Pancreas (tissue), 10 donors: ENCODE measurements around the gene PAX6. TPM values are rescaled to one million over a fixed set of nuclear protein-coding genes. Genes with fewer than 3 reads are reported as not detected.
A peak's percentile ranks its signal among the peaks of the same experiment; 100 is the strongest.

ENCODE experiments used
- ATAC-seq, 4 donors: fragments of 200-7000 bp; cut with Tn5 transposase; one replicate each; pipeline versions ENCODE4 v1.8.0 to v1.9.1; 2020; ENCODE audit warnings: mild to moderate bottlenecking in 4 of 4, moderate library complexity in 4 of 4
- DNase-seq, 6 donors: peaks; one replicate each; pipeline ENCODE4 v3.0.0-alpha.2; 2020
- FAIRE-seq: peaks from 2 replicates; lab custom pipeline; 2012; peaks lifted over from hg19 to GRCh38; lab: Jason Lieb, UNC
- H3K27ac ChIP-seq, 4 donors: fragments of 200-600 bp; sonication (generic); 1 replicate in 3 of 4; 2 replicates in 1 of 4; pipeline versions ENCODE4 v1.5.0 to v1.8.0; 2020
- H3K27me3 ChIP-seq, 4 donors: fragments of 200-600 bp; one replicate each; pipeline ENCODE4 v1.8.0; 2021
- H3K36me3 ChIP-seq, 3 donors: fragments of 200-600 bp; sonication (generic) in 1 of 3; one replicate each; pipeline versions ENCODE4 v1.5.0 to v1.8.0; 2020 to 2021
- H3K4me1 ChIP-seq, 3 donors: fragments of 200-600 bp; one replicate each; pipeline ENCODE4 v1.8.0; 2021
- H3K4me3 ChIP-seq, 4 donors: fragments of 200-600 bp; sonication (generic) in 2 of 4; one replicate each; pipeline versions ENCODE4 v1.5.0 to v1.8.0; 2020 to 2021
- H3K9me3 ChIP-seq, 4 donors: fragments of 200-600 bp; one replicate each; pipeline ENCODE4 v1.8.0; 2021
- WGBS, 2 donors: extraction: QIAGEN DNeasy Blood & Tissue Kit; methylation state at CpG; one replicate each; pipeline ENCODE4 v1.1.7; 2013; 5-methylcytosine and 5-hydroxymethylcytosine counted together
- intact Hi-C, 3 donors: fragments of 100-400 bp; cut with DNase I; formaldehyde crosslinking; loops; one replicate each; pipeline versions ENCODE4 v1.11.1 to v1.14.2; 2022
- polyA plus RNA-seq, 2 donors: library from polyadenylated mRNA; stranded (reverse); fragments of 200-250 nt; gene quantifications; one replicate each; pipeline ENCODE4 v1.2.3, GENCODE V29; 2013
- total RNA-seq, 6 donors: library from RNA; stranded (reverse); fragmentation: NEBNext Ultra II Directional in 4 of 6; extraction: Animal tissue kit (Norgen Biotek cat#: 25700) in 4 of 6; gene quantifications; one replicate each; pipeline versions ENCODE4 v1.2.1 to v1.2.4, GENCODE V29; 2021 to 2023
- TF ChIP-seq, protein P1 (sequence below), 4 donors: fragments of 200-600 bp; sonication (generic) in 3 of 4; IDR thresholded peaks; one replicate each; pipeline versions ENCODE4 v1.5.0 to v1.8.0; 2021; ENCODE audit warnings: antibody characterized with exemption in 4 of 4
- donor health status: healthy with polysubstance abuse.
- donor health status: DM: no; HTN: no; CAD: no; lungs with moderate emphysema.
- donor health status: DM: no; HTN: no; CAD: no.
- donor health status: control.
- donor health status: control.
- donor health status: Bipolar disorder and iron deficiency.
- donor health status: DM: yes; HTN: yes; CAD: no.
- donor health status: DM: no; HTN: no; CAD: no.
- donor health status: DM: no; HTN: no; CAD: no.
- donor health status: DM: yes; HTN: yes; CAD: no.

PAX6 gene
- total and polyA plus RNA-seq, 8 donors, result 2.0 to 75.0 (median 9.3) TPM

DNA sequence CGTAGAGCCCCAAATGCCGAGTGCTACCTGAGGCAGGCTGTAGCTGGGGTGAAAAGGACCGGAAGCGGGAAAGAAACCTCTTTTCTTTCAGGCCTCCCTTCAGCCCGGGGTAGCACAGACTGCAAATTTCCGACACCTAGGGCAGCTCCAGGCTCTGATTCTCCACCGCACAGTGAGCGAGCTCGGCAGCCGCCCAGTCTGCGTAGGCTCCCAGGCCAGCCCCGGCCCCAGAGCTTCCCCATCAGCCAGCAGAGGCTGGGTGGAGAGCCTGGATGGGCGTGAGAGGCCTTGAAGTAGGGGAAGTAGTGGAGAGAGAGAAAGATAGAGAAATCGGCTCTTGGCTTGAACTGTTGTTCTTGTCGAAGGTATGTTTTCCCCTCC lies 9.3 kb upstream of the PAX6 start:
- FAIRE-seq (no peak), DNase-seq (no peak), ATAC-seq (peak in 1 of 4 donors; percentile 2)
- TF ChIP-seq, protein P1, sequence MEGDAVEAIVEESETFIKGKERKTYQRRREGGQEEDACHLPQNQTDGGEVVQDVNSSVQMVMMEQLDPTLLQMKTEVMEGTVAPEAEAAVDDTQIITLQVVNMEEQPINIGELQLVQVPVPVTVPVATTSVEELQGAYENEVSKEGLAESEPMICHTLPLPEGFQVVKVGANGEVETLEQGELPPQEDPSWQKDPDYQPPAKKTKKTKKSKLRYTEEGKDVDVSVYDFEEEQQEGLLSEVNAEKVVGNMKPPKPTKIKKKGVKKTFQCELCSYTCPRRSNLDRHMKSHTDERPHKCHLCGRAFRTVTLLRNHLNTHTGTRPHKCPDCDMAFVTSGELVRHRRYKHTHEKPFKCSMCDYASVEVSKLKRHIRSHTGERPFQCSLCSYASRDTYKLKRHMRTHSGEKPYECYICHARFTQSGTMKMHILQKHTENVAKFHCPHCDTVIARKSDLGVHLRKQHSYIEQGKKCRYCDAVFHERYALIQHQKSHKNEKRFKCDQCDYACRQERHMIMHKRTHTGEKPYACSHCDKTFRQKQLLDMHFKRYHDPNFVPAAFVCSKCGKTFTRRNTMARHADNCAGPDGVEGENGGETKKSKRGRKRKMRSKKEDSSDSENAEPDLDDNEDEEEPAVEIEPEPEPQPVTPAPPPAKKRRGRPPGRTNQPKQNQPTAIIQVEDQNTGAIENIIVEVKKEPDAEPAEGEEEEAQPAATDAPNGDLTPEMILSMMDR (IDR thresholded peaks at IDR 0.05), result no peak
- H3K27me3 ChIP-seq, result peaks cover 0 to 77% (median 17%) of the 10 kb centered on the region in 4 donors
- intact Hi-C loops, result no loop called here
- H3K4me3 ChIP-seq, result no peak overlapping the region
- H3K4me1 ChIP-seq, result peaks cover 11 to 24% (median 16%) of the 10 kb centered on the region in 3 donors
- no peaks in the 10 kb centered on the region for H3K9me3 ChIP-seq
- no peaks in the 10 kb centered on the region for H3K36me3 ChIP-seq
- WGBS, 2 donors, result 13 to 20% methylated on average over 15 of the region's 15 CpGs
- H3K27ac ChIP-seq, result peak overlapping the region in 1 of 4 donors; percentile 22

- peak overlapping the region in 1 of 4 donors; percentile 22 for H3K27ac ChIP-seq
- H3K9me3 ChIP-seq, result no peaks in the 10 kb centered on the region
- H3K27me3 ChIP-seq, result peaks cover 0 to 77% (median 17%) of the 10 kb centered on the region in 4 donors
- no peaks in the 10 kb centered on the region for H3K36me3 ChIP-seq
- intact Hi-C loops, result no loop called here
- no peak overlapping the region for H3K4me3 ChIP-seq
- peak in 1 of 6 donors; percentile 78 for DNase-seq
- TF ChIP-seq, protein P1 (IDR thresholded peaks at IDR 0.05), result no peak
- H3K4me1 ChIP-seq, result peaks cover 11 to 24% (median 16%) of the 10 kb centered on the region in 3 donors
- peak in 2 of 4 donors; percentile 30 to 32 for ATAC-seq
- FAIRE-seq, result no peak
- 19 to 24% methylated on average over 55 of the region's 55 CpGs for WGBS, 2 donors
These were observed 8.7 kb upstream of the PAX6 start for GRCh38 chr11:31819621-31820437.

DNA sequence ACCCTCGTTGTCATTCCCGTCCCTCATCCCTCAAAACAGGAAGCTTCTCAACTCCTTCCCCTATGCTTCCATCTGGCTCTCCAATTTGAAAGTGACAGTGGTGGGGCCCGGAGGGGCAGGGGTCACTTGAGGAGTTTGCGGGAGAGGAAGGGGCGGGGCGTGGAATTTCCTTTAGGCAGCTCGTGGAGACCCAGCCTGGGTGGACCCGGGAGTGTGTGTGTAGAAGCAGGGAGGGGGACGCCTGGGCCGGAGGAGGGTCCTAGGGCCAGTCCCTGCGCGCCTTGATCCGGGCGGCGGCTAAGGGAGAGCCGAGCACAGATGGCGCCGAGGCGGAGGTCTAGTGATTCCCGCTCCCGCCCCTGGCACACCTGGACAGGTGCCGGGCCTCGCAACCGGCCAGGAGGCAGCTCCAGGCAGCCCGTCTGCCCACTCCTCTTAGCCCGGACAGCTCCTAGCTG lies 7.8 kb upstream of the PAX6 start:
- H3K9me3 ChIP-seq, result no peaks in the 10 kb centered on the region
- H3K27ac ChIP-seq, result peak overlapping the region in 1 of 4 donors; percentile 2
- H3K27me3 ChIP-seq, result peaks cover 2 to 74% (median 16%) of the 10 kb centered on the region in 4 donors
- DNase-seq, result peak in 2 of 6 donors; percentile 61 to 77
- peak in 1 of 4 donors; percentile 7 for ATAC-seq
- FAIRE-seq, result no peak
- intact Hi-C loops, result no loop called here
- TF ChIP-seq, protein P1 (IDR thresholded peaks at IDR 0.05), result no peak
- WGBS, 2 donors, result 24 to 25% methylated on average over 26 of the region's 26 CpGs
- H3K4me3 ChIP-seq, result no peak overlapping the region
- no peaks in the 10 kb centered on the region for H3K36me3 ChIP-seq
- H3K4me1 ChIP-seq, result peaks cover 11 to 24% (median 16%) of the 10 kb centered on the region in 3 donors

GRCh38 chr11:31818425-31818755 lies 7.3 kb upstream of the PAX6 start:
- no peak for FAIRE-seq

More at GRCh38 chr11:31818425-31818755, 7.3 kb upstream of the PAX6 start:
- 22 to 25% methylated on average over 9 of the region's 9 CpGs for WGBS, 2 donors
- H3K36me3 ChIP-seq, result no peaks in the 10 kb centered on the region
- intact Hi-C loops, result no loop called here
- TF ChIP-seq, protein P1 (IDR thresholded peaks at IDR 0.05), result no peak
- peaks cover 3 to 75% (median 17%) of the 10 kb centered on the region in 4 donors for H3K27me3 ChIP-seq
- no peak for ATAC-seq
- peak overlapping the region in 2 of 4 donors; percentile 2 to 17 for H3K27ac ChIP-seq
- no peak for DNase-seq
- H3K9me3 ChIP-seq, result no peaks in the 10 kb centered on the region
- no peak overlapping the region for H3K4me3 ChIP-seq
- H3K4me1 ChIP-seq, result peaks cover 11 to 24% (median 16%) of the 10 kb centered on the region in 3 donors
